Neural crest cell (in vitro differentiated cells): ENCODE data around the gene PCNX2. TPM values are rescaled to one million over a fixed set of nuclear protein-coding genes. Genes with fewer than 3 reads are reported as not detected.

ENCODE experiments used
- DNase-seq: peaks from one replicate; pipeline ENCODE4 v3.0.0; 2021; ENCODE audit warnings: low read depth, mixed read lengths, low spot score
- H3K27ac Mint-ChIP-seq: one replicate; pipeline ENCODE4 v1.8.0; 2021; ENCODE audit warnings: mild to moderate bottlenecking, mixed read lengths; ENCODE audit not compliant: unreplicated experiment
- H3K27me3 Mint-ChIP-seq: 2 replicates; pipeline ENCODE4 v1.8.0; 2021; ENCODE audit warnings: low read depth, mild to moderate bottlenecking, mixed read lengths
- H3K36me3 Mint-ChIP-seq: 2 replicates; pipeline ENCODE4 v1.8.0; 2021; ENCODE audit warnings: low read depth, mild to moderate bottlenecking, mixed read lengths
- H3K4me1 Mint-ChIP-seq: 2 replicates; pipeline ENCODE4 v1.8.0; 2021; ENCODE audit warnings: mixed read lengths
- H3K4me3 Mint-ChIP-seq: one replicate; pipeline ENCODE4 v1.8.0; 2021; ENCODE audit warnings: mild to moderate bottlenecking, mixed read lengths
- H3K9me3 Mint-ChIP-seq: 2 replicates; pipeline ENCODE4 v1.8.0; 2021; ENCODE audit warnings: mixed read lengths
- total RNA-seq: library from RNA; stranded (reverse); gene quantifications from 2 replicates; pipeline ENCODE4 v1.2.1, GENCODE V29; 2021
- TF ChIP-seq, protein P1 (sequence below): fragments of 200-600 bp; sonication (generic); conservative IDR thresholded peaks from 2 replicates; pipeline ENCODE4 v1.5.0; 2021; ENCODE audit warnings: antibody characterized with exemption, mild to moderate bottlenecking

Gene PCNX2
- total RNA-seq, 1 donor from 2014 or later, result 13.6 TPM

- no peak overlapping the region for H3K4me3 Mint-ChIP-seq
- no peak for DNase-seq
- peak overlapping the region; percentile 76 for H3K27ac Mint-ChIP-seq
- H3K9me3 Mint-ChIP-seq, result peaks cover 8% of the 10 kb centered on the region
- TF ChIP-seq, protein P1, sequence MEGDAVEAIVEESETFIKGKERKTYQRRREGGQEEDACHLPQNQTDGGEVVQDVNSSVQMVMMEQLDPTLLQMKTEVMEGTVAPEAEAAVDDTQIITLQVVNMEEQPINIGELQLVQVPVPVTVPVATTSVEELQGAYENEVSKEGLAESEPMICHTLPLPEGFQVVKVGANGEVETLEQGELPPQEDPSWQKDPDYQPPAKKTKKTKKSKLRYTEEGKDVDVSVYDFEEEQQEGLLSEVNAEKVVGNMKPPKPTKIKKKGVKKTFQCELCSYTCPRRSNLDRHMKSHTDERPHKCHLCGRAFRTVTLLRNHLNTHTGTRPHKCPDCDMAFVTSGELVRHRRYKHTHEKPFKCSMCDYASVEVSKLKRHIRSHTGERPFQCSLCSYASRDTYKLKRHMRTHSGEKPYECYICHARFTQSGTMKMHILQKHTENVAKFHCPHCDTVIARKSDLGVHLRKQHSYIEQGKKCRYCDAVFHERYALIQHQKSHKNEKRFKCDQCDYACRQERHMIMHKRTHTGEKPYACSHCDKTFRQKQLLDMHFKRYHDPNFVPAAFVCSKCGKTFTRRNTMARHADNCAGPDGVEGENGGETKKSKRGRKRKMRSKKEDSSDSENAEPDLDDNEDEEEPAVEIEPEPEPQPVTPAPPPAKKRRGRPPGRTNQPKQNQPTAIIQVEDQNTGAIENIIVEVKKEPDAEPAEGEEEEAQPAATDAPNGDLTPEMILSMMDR, result no peak
- H3K27me3 Mint-ChIP-seq, result no peaks in the 10 kb centered on the region
- H3K36me3 Mint-ChIP-seq, result peaks cover 13% of the 10 kb centered on the region
- H3K4me1 Mint-ChIP-seq, result peaks cover 4% of the 10 kb centered on the region
These were observed 249.9 kb downstream of the PCNX2 start for GRCh38 chr1:233045588-233045987.

GRCh38 chr1:233042834-233043233 is 252.7 kb downstream of the PCNX2 start:
- Mint-ChIP-seq H3K27me3 (no peaks in the 10 kb centered on the region), H3K4me1 (peaks cover 13% of the 10 kb centered on the region), H3K27ac (no peak overlapping the region), H3K4me3 (no peak overlapping the region), H3K36me3 (peaks cover 7% of the 10 kb centered on the region), H3K9me3 (no peaks in the 10 kb centered on the region)
- no peak for DNase-seq
- TF ChIP-seq, protein P1, result no peak

DNA sequence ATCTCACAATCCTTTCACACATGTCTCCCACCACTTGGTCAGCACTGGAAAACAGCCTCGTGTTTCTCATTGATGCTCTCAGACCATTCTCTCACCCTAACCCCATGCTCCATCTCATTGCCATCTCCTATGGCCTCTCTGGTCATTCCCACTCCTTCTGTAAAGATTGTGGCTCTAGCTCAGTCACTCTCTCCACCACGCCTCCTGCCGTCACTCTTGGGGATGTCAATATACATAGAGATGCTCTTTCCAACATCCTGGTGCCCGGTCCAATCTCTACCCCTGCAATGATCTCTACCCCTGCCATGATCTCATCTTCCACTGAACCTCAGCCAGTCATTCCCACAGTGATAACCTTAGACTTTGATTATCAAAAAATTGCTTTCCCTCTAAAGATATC is 255.0 kb downstream of the PCNX2 start:
- TF ChIP-seq, protein P1, result no peak
- H3K36me3 Mint-ChIP-seq, result peaks cover 7% of the 10 kb centered on the region
- H3K4me3 Mint-ChIP-seq, result no peak overlapping the region
- H3K27ac Mint-ChIP-seq, result peak overlapping the region; percentile 1
- no peak for DNase-seq
- no peaks in the 10 kb centered on the region for H3K27me3 Mint-ChIP-seq
- peaks cover 21% of the 10 kb centered on the region for H3K4me1 Mint-ChIP-seq
- no peaks in the 10 kb centered on the region for H3K9me3 Mint-ChIP-seq

- Mint-ChIP-seq H3K27ac (no peak overlapping the region), H3K27me3 (no peaks in the 10 kb centered on the region), H3K4me3 (no peak overlapping the region), H3K9me3 (peaks cover 3% of the 10 kb centered on the region), H3K36me3 (peaks cover 5% of the 10 kb centered on the region), H3K4me1 (peaks cover 25% of the 10 kb centered on the region)
- DNase-seq, result no peak
- TF ChIP-seq, protein P1, result no peak
These were observed 256.9 kb downstream of the PCNX2 start for GRCh38 chr1:233038581-233038980.

DNA sequence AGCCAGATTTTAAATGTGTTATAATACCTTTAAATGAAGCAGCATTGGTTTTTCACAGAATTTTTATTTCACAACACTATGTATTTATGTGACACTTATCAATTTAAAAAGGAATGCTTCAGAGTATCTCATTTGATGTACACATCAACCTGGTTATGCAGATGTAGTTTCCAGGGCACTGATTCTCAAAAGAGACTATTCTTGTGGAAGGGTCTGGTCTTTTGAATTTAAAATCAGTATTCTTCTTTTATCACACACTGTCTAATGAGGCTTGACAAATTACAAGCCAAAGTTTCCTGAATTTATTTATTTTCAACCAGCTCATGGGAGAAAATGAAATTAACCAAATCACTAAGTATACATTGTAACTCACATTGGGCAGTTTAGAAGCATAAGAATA is 257.7 kb downstream of the PCNX2 start:
- Mint-ChIP-seq H3K4me1 (peaks cover 32% of the 10 kb centered on the region), H3K27me3 (no peaks in the 10 kb centered on the region), H3K27ac (no peak overlapping the region), H3K36me3 (peaks cover 5% of the 10 kb centered on the region), H3K9me3 (peaks cover 3% of the 10 kb centered on the region), H3K4me3 (no peak overlapping the region)
- no peak for DNase-seq
- TF ChIP-seq, protein P1, result no peak

GRCh38 chr1:233034836-233035235 is 260.7 kb downstream of the PCNX2 start:
- Mint-ChIP-seq H3K27ac (no peak overlapping the region), H3K4me3 (no peak overlapping the region), H3K4me1 (peaks cover 37% of the 10 kb centered on the region), H3K36me3 (no peaks in the 10 kb centered on the region), H3K9me3 (peaks cover 3% of the 10 kb centered on the region), H3K27me3 (no peaks in the 10 kb centered on the region)
- TF ChIP-seq, protein P1, result no peak
- no peak for DNase-seq
